SHP77 (cell line): ENCODE data around the gene IL17RE.
"Not testable (repeated sequence)": the region's sequence is repeated elsewhere in the genome, so short reads cannot be mapped to it uniquely, and the experiment has no call there.

Source experiments
- DNase-seq, 2 experiments: peaks; one replicate each; lab custom pipeline; 2025; lab: John Stamatoyannopoulos, UW

Gene IL17RE

GRCh38 chr3:9879830-9880549 lies 22.7 kb upstream of the IL17RE start, which contains the start of gene CIDEC:
Gene CIDEC, minus strand, starts transcription at chr3:9880253. Its CDS starts 1,767 bp downstream, at chr3:9878486.
- no peak for DNase-seq

- DNase-seq = peak; percentile 29 to 62
Measured at GRCh38 chr3:9881441-9881840, 21.2 kb upstream of the IL17RE start.

- DNase-seq = no peak
Measured at GRCh38 chr3:9883706-9884554, 18.7 kb upstream of the IL17RE start.

- no peak for DNase-seq
Measured at GRCh38 chr3:9884555-9885165, 18.0 kb upstream of the IL17RE start.

GRCh38 chr3:9886328-9886727 lies 16.3 kb upstream of the IL17RE start:
- no peak for DNase-seq

- no peak for DNase-seq
Measured at GRCh38 chr3:9887480-9887879, 15.2 kb upstream of the IL17RE start.

- no peak for DNase-seq
Measured at GRCh38 chr3:9888540-9888939, 14.1 kb upstream of the IL17RE start.

GRCh38 chr3:9889405-9889804 lies 13.2 kb upstream of the IL17RE start:
- DNase-seq = no peak

- peak; percentile 58 to 77 for DNase-seq
Measured at GRCh38 chr3:9890249-9891071, 12.2 kb upstream of the IL17RE start, which contains the start of gene JAGN1. Gene JAGN1, plus strand, starts transcription at chr3:9890610. Its CDS starts 113 bp downstream, at chr3:9890723.

- no peak for DNase-seq
Measured at GRCh38 chr3:9891072-9891622, 11.5 kb upstream of the IL17RE start.

GRCh38 chr3:9893739-9894138 lies 8.9 kb upstream of the IL17RE start:
- DNase-seq = no peak

- not testable (repeated sequence) for DNase-seq
Measured at GRCh38 chr3:9895715-9896114, 6.9 kb upstream of the IL17RE start.

- not testable (repeated sequence) for DNase-seq
Measured at GRCh38 chr3:9896755-9897407, 5.8 kb upstream of the IL17RE start.

- DNase-seq = peak in 1 of 2 experiments; percentile 14
Measured at GRCh38 chr3:9897408-9898372, 5.0 kb upstream of the IL17RE start.

- no peak for DNase-seq
Measured at GRCh38 chr3:9898467-9899241, 4.0 kb upstream of the IL17RE start.

- no peak for DNase-seq
Measured at GRCh38 chr3:9899289-9899791, 3.3 kb upstream of the IL17RE start.

GRCh38 chr3:9900965-9901415 lies 1.7 kb upstream of the IL17RE start:
- DNase-seq = not testable (repeated sequence)

GRCh38 chr3:9901967-9902366 lies 681 bp upstream of the IL17RE start:
- DNase-seq = no peak

GRCh38 chr3:9903238-9903624 lies 583 bp downstream of the IL17RE start:
- DNase-seq = no peak
